Superior temporal gyrus (tissue), 1 donor: ENCODE measurements around the gene EGLN1.

ENCODE experiments used
- DNase-seq: peaks from one replicate; pipeline ENCODE4 v3.0.0-alpha.2; 2016; ENCODE audit errors: extremely low spot score

EGLN1 gene

GRCh38 chr1:231334079-231334666, 87.9 kb downstream of the EGLN1 start:
- DNase-seq: no peak

- no peak for DNase-seq
These were observed 89.3 kb downstream of the EGLN1 start for GRCh38 chr1:231332761-231333160.

GRCh38 chr1:231329483-231329882, 92.6 kb downstream of the EGLN1 start:
- DNase-seq: no peak

- DNase-seq: no peak
These were observed 94.5 kb downstream of the EGLN1 start for GRCh38 chr1:231327617-231328016.

GRCh38 chr1:231326248-231326647, 95.8 kb downstream of the EGLN1 start:
- DNase-seq: no peak

GRCh38 chr1:231324660-231325059, 97.4 kb downstream of the EGLN1 start:
- no peak for DNase-seq

- no peak for DNase-seq
These were observed 99.1 kb downstream of the EGLN1 start for GRCh38 chr1:231322880-231323530.

- no peak for DNase-seq
These were observed 103.0 kb downstream of the EGLN1 start for GRCh38 chr1:231319080-231319479.

- no peak for DNase-seq
These were observed 103.5 kb downstream of the EGLN1 start for GRCh38 chr1:231318568-231318967.

- DNase-seq: no peak
These were observed 104.1 kb downstream of the EGLN1 start for GRCh38 chr1:231318015-231318355.

- no peak for DNase-seq
These were observed 104.6 kb downstream of the EGLN1 start for GRCh38 chr1:231317306-231318014.

- DNase-seq: no peak
These were observed 106.2 kb downstream of the EGLN1 start for GRCh38 chr1:231315887-231316286.
